Tibial nerve (tissue), 3 donors: Measurements from ENCODE around the gene TTC39C.

ENCODE experiments used
- POLR2A ChIP-seq, 2 donors: fragments of 450-650 bp; IDR thresholded peaks; one replicate each; pipeline ENCODE4 v1.6.1; 2017; ENCODE audit warnings: antibody characterized with exemption in 2 of 2, mild to moderate bottlenecking in 2 of 2, moderate library complexity in 2 of 2
- TF ChIP-seq, protein P1 (sequence below), 5 experiments: fragments of 200-600 bp in 3 of 5; fragments of 450-650 bp in 2 of 5; sonication (generic) in 3 of 5; IDR thresholded peaks; one replicate each; pipeline ENCODE4 v1.5.1; 2016 to 2019; ENCODE audit warnings: antibody characterized with exemption in 5 of 5, mild to moderate bottlenecking in 3 of 5, moderate library complexity in 2 of 5

DNA sequence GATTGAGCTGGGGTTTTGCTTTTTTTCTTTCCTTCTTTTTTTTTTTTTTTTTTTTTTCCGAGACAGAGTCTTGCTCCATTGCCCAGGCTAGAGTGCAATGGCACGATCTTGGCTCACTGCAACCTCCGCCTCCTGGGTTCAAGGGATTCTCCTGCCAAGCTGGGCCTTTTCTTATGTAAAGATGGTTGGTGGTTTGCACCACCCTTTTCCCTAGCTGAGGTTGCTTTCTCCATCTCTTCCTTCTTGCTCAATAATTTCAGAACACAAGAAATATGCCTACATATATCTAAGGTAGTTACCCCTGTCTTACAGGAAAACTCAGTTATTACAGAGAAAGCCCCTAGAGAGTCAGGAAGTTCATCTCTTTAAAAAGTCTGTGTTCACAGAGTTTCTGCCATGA is 7.0 kb downstream of the TTC39C start:
- no peak for TF ChIP-seq POLR2A (IDR thresholded peaks at IDR 0.05)
- TF ChIP-seq, protein P1, sequence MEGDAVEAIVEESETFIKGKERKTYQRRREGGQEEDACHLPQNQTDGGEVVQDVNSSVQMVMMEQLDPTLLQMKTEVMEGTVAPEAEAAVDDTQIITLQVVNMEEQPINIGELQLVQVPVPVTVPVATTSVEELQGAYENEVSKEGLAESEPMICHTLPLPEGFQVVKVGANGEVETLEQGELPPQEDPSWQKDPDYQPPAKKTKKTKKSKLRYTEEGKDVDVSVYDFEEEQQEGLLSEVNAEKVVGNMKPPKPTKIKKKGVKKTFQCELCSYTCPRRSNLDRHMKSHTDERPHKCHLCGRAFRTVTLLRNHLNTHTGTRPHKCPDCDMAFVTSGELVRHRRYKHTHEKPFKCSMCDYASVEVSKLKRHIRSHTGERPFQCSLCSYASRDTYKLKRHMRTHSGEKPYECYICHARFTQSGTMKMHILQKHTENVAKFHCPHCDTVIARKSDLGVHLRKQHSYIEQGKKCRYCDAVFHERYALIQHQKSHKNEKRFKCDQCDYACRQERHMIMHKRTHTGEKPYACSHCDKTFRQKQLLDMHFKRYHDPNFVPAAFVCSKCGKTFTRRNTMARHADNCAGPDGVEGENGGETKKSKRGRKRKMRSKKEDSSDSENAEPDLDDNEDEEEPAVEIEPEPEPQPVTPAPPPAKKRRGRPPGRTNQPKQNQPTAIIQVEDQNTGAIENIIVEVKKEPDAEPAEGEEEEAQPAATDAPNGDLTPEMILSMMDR (IDR thresholded peaks at IDR 0.05): no peak
